Measurements from ENCODE around the gene TNNC1. TPM values are rescaled to one million over a fixed set of nuclear protein-coding genes. Genes with fewer than 3 reads are reported as not detected.

The TNNC1 gene
- total RNA-seq, 3 donors from 2014 or later (not counting 1 experiment from before 2014, with no cell fraction given): 1.1 to 1.2 TPM; not detected in 1

DNA sequence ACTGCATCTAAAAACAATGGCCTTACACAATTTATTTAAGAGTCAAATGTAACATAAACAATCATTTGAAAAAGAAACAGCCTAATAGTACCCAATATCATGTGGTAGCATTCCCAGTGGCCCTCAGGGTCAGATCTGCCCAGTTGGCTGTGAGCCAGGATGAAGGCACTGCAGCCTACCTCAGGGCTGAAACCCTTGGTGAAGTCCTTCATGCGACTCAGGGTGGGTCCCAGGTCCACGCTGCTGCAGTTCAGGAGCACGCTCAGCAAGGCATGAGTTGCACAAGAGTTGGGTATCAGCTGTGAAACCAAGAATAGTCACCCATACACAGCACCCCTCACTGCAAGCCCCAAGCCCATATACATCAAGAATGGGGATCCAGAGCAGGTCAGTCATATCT lies 46.1 kb downstream of the TNNC1 start:
- H3K4me1 Mint-ChIP-seq: peaks cover 31 to 38% of the 10 kb centered on the region in 2 donors
- Histone ChIP-seq H3K27ac (ENCODE audit: low read length) (no peak overlapping the region), H3K4me1 (ENCODE audit: control insufficient read depth, insufficient read depth, low read length) (peaks cover 36% of the 10 kb centered on the region), H3K27me3 (ENCODE audit: control insufficient read depth, insufficient read depth, low read length) (no peaks in the 10 kb centered on the region), H3K4me3 (ENCODE audit: low read length) (no peak overlapping the region), H3K36me3 (ENCODE audit: control insufficient read depth, insufficient read depth, low read length) (peaks cover 51% of the 10 kb centered on the region), H3K9me3 (ENCODE audit: control insufficient read depth, insufficient read depth, low read length) (no peaks in the 10 kb centered on the region)
- no peaks in the 10 kb centered on the region for H3K36me3 Mint-ChIP-seq
- TF ChIP-seq, protein P1, sequence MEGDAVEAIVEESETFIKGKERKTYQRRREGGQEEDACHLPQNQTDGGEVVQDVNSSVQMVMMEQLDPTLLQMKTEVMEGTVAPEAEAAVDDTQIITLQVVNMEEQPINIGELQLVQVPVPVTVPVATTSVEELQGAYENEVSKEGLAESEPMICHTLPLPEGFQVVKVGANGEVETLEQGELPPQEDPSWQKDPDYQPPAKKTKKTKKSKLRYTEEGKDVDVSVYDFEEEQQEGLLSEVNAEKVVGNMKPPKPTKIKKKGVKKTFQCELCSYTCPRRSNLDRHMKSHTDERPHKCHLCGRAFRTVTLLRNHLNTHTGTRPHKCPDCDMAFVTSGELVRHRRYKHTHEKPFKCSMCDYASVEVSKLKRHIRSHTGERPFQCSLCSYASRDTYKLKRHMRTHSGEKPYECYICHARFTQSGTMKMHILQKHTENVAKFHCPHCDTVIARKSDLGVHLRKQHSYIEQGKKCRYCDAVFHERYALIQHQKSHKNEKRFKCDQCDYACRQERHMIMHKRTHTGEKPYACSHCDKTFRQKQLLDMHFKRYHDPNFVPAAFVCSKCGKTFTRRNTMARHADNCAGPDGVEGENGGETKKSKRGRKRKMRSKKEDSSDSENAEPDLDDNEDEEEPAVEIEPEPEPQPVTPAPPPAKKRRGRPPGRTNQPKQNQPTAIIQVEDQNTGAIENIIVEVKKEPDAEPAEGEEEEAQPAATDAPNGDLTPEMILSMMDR (IDR thresholded peaks at IDR 0.05): no peak
- DNase-seq: no peak
- H3K27ac Mint-ChIP-seq: peak overlapping the region; percentile 85 to 93
- 100% methylated on average over 3 of the region's 3 CpGs for WGBS (ENCODE audit: insufficient coverage)
- ATAC-seq: no peak
- H3K27me3 Mint-ChIP-seq (ENCODE audit: low read depth in 2 of 2): no peaks in the 10 kb centered on the region
- peak overlapping the region; percentile 91 for H3K4me3 Mint-ChIP-seq
- no peaks in the 10 kb centered on the region for H3K9me3 Mint-ChIP-seq
- intact Hi-C loops (cut with micrococcal nuclease): no loop called here

DNA sequence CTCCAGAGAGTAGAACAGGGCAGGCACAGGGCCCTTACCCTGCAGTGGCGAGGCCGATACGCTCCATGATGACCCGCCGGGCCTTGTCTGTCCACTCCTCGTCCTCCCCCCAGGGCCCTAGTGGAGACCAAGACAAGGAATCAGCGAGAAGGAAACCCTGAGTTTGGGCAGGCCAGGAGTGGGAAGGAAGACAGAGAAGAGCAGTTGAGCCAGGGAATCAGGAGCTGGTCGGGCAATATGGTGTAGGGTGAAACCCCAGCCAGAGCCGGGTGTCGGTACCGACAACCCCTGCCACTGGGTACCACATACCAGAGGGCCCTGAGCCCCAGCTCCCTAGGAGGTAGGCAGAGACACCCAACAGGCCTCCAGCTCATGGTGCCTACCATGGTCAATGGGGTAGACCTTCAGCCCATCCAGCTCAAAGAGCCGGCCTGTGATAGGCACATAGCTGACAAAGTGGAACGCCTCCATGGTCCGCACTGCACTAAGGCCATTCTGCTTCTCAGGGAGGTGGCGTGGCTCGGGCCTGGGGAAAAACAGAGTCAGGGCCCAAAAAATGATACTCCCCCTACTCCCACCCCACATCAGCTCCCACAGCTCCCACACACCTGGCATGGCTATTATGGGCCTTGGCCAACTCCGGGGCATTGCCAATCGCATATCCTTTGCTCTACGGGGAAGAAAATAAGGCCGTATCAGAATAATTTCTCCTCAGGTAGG lies 46.9 kb downstream of the TNNC1 start:
- Mint-ChIP-seq H3K27me3 (ENCODE audit: low read depth in 2 of 2) (no peaks in the 10 kb centered on the region), H3K4me3 (peak overlapping the region; percentile 91), H3K9me3 (no peaks in the 10 kb centered on the region), H3K27ac (peak overlapping the region in 1 of 2 donors; percentile 22), H3K4me1 (peaks cover 31% of the 10 kb centered on the region in 2 donors), H3K36me3 (no peaks in the 10 kb centered on the region)
- no peak for DNase-seq
- H3K36me3 ChIP-seq (ENCODE audit: control insufficient read depth, insufficient read depth, low read length): peaks cover 59% of the 10 kb centered on the region
- peaks cover 35% of the 10 kb centered on the region for H3K4me1 ChIP-seq (ENCODE audit: control insufficient read depth, insufficient read depth, low read length)
- no peak overlapping the region for H3K4me3 ChIP-seq (ENCODE audit: low read length)
- H3K27me3 ChIP-seq (ENCODE audit: control insufficient read depth, insufficient read depth, low read length): no peaks in the 10 kb centered on the region
- intact Hi-C loops (cut with micrococcal nuclease): no loop called here
- 96% methylated on average over 20 of the region's 20 CpGs for whole genome bisulfite sequencing (ENCODE audit: insufficient coverage)
- TF ChIP-seq, protein P1 (IDR thresholded peaks at IDR 0.05): no peak
- H3K9me3 ChIP-seq (ENCODE audit: control insufficient read depth, insufficient read depth, low read length): no peaks in the 10 kb centered on the region
- no peak overlapping the region for H3K27ac ChIP-seq (ENCODE audit: low read length)
- ATAC-seq: no peak

DNA sequence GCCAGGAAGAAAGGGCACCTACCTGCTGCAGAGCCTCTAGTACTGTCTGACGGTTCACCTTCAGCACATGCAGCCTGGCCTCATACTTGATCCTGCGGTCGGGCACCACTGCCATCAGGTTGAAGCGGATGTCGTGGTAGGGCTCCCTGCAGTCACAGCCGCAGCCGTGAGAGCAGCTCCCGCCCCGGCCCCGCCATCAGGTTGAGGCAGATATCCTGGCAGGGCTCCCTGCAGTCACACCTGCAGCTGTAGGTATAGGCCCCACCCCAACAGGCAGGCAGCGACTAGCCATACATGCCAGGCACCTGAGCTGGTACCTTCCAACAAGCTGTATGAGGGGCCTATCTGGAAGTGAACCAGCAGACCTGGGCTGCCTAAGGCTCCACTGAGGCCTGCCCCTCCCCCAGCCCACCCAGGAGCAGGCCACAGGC lies 47.6 kb downstream of the TNNC1 start:
- TF ChIP-seq, protein P1 (IDR thresholded peaks at IDR 0.05): no peak
- H3K36me3 Mint-ChIP-seq: no peaks in the 10 kb centered on the region
- H3K27me3 Mint-ChIP-seq (ENCODE audit: low read depth in 2 of 2): no peaks in the 10 kb centered on the region
- peaks cover 24% of the 10 kb centered on the region in 2 donors for H3K4me1 Mint-ChIP-seq
- Histone ChIP-seq H3K36me3 (ENCODE audit: control insufficient read depth, insufficient read depth, low read length) (peaks cover 66% of the 10 kb centered on the region), H3K4me1 (ENCODE audit: control insufficient read depth, insufficient read depth, low read length) (peaks cover 28% of the 10 kb centered on the region), H3K4me3 (ENCODE audit: low read length) (no peak overlapping the region), H3K27me3 (ENCODE audit: control insufficient read depth, insufficient read depth, low read length) (no peaks in the 10 kb centered on the region), H3K9me3 (ENCODE audit: control insufficient read depth, insufficient read depth, low read length) (no peaks in the 10 kb centered on the region), H3K27ac (ENCODE audit: low read length) (no peak overlapping the region)
- H3K9me3 Mint-ChIP-seq: no peaks in the 10 kb centered on the region
- H3K4me3 Mint-ChIP-seq: no peak overlapping the region
- 86% methylated on average over 11 of the region's 11 CpGs for WGBS (ENCODE audit: insufficient coverage)
- H3K27ac Mint-ChIP-seq: peak overlapping the region in 1 of 2 donors; percentile 22
- DNase-seq (no peak), ATAC-seq (no peak)
- intact Hi-C loops (cut with micrococcal nuclease): no loop called here

Data from natural killer cell (primary cell).